RWPE1 (cell line): Measurements from ENCODE around the gene NFIA.

Experiments used
- CTCF ChIA-PET: fragments of 350-600 bp; sonication (Branson Sonifier 250); formaldehyde crosslinking; extraction: SDS; loops from one replicate; lab custom pipeline; 2021; lab: Yijun Ruan, JAX
- POLR2A ChIA-PET: fragments of 400-600 bp; formaldehyde crosslinking; extraction: SDS; loops from one replicate; lab custom pipeline; 2020; ENCODE audit warnings: antibody characterized with exemption; ENCODE audit not compliant: low non-redundant PET; lab: Yijun Ruan, JAX
- DNase-seq: peaks from one replicate; pipeline ENCODE4 v3.0.0; 2012; ENCODE audit warnings: low spot score
- H3K27ac ChIP-seq: fragments of 450-650 bp; 2 replicates; pipeline ENCODE4 v1.5.1; 2017
- TF ChIP-seq, protein P1 (sequence below): fragments of 450-650 bp; conservative IDR thresholded peaks from 2 replicates; pipeline ENCODE4 v1.5.1; 2017; ENCODE audit warnings: low read depth, mild to moderate bottlenecking

The NFIA gene

GRCh38 chr1:61141288-61142042, 59.1 kb downstream of the NFIA start:
- CTCF ChIA-PET = interaction anchor here (0.6 to 0.7 kb wide), 2 partner anchors 160 to 902 kb away, joined by 3 to 4 read pairs; no protein-coding TSS in a partner anchor
- peak; percentile 82 for DNase-seq
- POLR2A ChIA-PET = no interaction called here
- TF ChIP-seq, protein P1, sequence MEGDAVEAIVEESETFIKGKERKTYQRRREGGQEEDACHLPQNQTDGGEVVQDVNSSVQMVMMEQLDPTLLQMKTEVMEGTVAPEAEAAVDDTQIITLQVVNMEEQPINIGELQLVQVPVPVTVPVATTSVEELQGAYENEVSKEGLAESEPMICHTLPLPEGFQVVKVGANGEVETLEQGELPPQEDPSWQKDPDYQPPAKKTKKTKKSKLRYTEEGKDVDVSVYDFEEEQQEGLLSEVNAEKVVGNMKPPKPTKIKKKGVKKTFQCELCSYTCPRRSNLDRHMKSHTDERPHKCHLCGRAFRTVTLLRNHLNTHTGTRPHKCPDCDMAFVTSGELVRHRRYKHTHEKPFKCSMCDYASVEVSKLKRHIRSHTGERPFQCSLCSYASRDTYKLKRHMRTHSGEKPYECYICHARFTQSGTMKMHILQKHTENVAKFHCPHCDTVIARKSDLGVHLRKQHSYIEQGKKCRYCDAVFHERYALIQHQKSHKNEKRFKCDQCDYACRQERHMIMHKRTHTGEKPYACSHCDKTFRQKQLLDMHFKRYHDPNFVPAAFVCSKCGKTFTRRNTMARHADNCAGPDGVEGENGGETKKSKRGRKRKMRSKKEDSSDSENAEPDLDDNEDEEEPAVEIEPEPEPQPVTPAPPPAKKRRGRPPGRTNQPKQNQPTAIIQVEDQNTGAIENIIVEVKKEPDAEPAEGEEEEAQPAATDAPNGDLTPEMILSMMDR = no peak
- H3K27ac ChIP-seq = no peak overlapping the region

DNA sequence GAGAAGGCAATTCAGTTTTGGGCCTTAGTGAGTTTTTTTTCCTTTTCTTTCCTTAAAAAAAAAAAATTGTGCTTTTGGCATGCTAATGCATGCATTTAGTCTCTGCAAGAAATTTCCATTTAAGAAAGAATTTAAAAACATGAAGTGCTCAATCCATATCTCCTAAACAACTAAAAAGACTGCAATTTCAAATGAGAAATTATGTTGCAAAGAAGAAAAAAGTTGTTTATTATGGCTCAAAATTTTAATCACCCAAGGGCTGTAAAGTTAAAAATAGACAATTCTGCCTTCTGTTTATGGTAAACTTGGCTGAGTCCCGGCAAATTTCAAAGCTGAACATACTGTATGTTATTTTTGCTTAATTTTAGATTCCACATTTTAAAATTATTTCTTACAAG, 59.7 kb downstream of the NFIA start:
- POLR2A ChIA-PET = no interaction called here
- TF ChIP-seq, protein P1 = no peak
- CTCF ChIA-PET = no interaction called here
- H3K27ac ChIP-seq = no peak overlapping the region
- no peak for DNase-seq

DNA sequence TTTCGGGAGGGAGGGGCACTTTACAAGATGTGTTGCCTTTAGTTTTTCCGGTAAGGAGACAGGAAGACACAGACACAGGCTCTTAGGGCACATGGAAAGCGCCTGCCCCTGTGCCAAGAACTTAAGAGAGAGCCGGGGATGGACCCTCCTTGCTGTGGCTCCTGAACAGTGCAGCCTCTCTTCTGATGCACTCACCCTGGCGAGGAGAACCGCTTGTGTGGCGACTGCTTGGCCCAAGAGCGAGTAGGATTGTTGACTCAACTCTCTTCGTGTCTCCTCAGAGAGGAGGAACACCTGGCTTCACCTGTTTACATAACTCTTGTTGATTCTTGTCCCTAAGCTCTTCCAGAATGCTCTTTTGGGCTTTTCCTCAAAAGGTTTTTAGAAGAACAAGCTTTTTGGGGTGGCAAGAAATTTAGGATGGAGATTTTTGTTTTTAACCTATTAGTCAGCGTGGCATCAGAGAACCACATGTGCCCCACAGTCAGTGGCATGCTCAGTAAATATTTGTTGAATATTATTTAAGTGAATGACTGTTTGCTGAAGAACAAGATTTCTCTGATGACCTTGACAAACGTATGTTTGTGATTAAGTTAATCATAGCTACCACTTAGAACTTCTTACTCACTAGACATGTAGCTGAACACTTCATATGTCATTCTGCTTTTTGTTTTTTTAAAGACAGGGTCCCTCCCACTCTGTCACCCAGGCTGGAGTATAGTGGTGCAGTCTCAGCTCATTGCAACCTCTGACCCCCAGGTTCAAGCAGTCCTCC, 60.6 kb downstream of the NFIA start:
- no peak for DNase-seq

GRCh38 chr1:61143821-61144424, 61.6 kb downstream of the NFIA start:
- ChIA-PET CTCF (interaction anchor here (0.7 kb wide), 1 partner anchor 60 kb away, joined by 5 read pairs; no protein-coding TSS in a partner anchor), POLR2A (no interaction called here)
- TF ChIP-seq, protein P1 = no peak
- DNase-seq = no peak
- no peak overlapping the region for H3K27ac ChIP-seq

More for the DNA sequence above, 60.6 kb downstream of the NFIA start:
- POLR2A ChIA-PET = no interaction called here
- TF ChIP-seq, protein P1 = no peak
- CTCF ChIA-PET = no interaction called here
- H3K27ac ChIP-seq = peak overlapping the region; percentile 80

GRCh38 chr1:61149010-61149860, 66.9 kb downstream of the NFIA start:
- CTCF ChIA-PET = interaction anchor here (0.6 to 0.7 kb wide), 2 partner anchors 68 to 304 kb away, joined by 3 to 4 read pairs; no protein-coding TSS in a partner anchor
- TF ChIP-seq, protein P1 = no peak
- H3K27ac ChIP-seq = no peak overlapping the region
- peak; percentile 58 for DNase-seq
- POLR2A ChIA-PET = no interaction called here
